WTC11 (cell line): Measurements from ENCODE around the gene TRIM59. TPM values are rescaled to one million over a fixed set of nuclear protein-coding genes. Genes with fewer than 3 reads are reported as not detected.
A peak's percentile ranks its signal among the peaks of the same experiment; 100 is the strongest.

ENCODE experiments used
- ATAC-seq: fragments of 200-7000 bp; cut with Tn5 transposase; 2 replicates; pipeline ENCODE4 v1.10.0; 2021; ENCODE audit warnings: mild to moderate bottlenecking, moderate library complexity
- CTCF ChIA-PET: fragments of 300-600 bp; sonication (Branson Sonifier 250); formaldehyde crosslinking; loops from one replicate; lab custom pipeline; 2021; ENCODE audit warnings: antibody characterized with exemption; lab: Charles Lee
- POLR2A ChIA-PET: fragments of 350-600 bp; sonication (Branson Sonifier 250); formaldehyde crosslinking; loops from one replicate; lab custom pipeline; 2021; ENCODE audit warnings: antibody characterized with exemption; lab: Charles Lee
- DNase-seq: peaks from one replicate; pipeline ENCODE4 v3.0.0; 2021; ENCODE audit warnings: low spot score
- H3K27ac Mint-ChIP-seq: 2 replicates; pipeline ENCODE4 v1.8.0; 2021; ENCODE audit warnings: mixed read lengths
- H3K27me3 Mint-ChIP-seq: 2 replicates; pipeline ENCODE4 v1.8.0; 2021; ENCODE audit warnings: low read depth, mild to moderate bottlenecking, moderate library complexity, mixed read lengths
- H3K36me3 Mint-ChIP-seq: 2 replicates; pipeline ENCODE4 v1.8.0; 2021; ENCODE audit warnings: mixed read lengths
- H3K4me1 Mint-ChIP-seq: 2 replicates; pipeline ENCODE4 v1.8.0; 2022; ENCODE audit warnings: mixed read lengths
- H3K4me3 Mint-ChIP-seq: 2 replicates; pipeline ENCODE4 v1.8.0; 2021; ENCODE audit warnings: mild to moderate bottlenecking, moderate library complexity, mixed read lengths
- H3K9me3 Mint-ChIP-seq: 2 replicates; pipeline ENCODE4 v1.8.0; 2021; ENCODE audit warnings: mixed read lengths
- CBFB ChIP-seq: sonication (generic); formaldehyde crosslinking; IDR thresholded peaks from 2 replicates; pipeline ENCODE4 v1.8.1; 2022; ENCODE audit warnings: mild to moderate bottlenecking, low read depth, missing genetic modification reagents
- E2F1 ChIP-seq: sonication (generic); formaldehyde crosslinking; IDR thresholded peaks from 2 replicates; pipeline ENCODE4 v1.8.0; 2022; ENCODE audit warnings: mild to moderate bottlenecking, missing genetic modification reagents
- E2F5 ChIP-seq: sonication (generic); formaldehyde crosslinking; IDR thresholded peaks from 2 replicates; pipeline ENCODE4 v1.8.1; 2022; ENCODE audit warnings: mild to moderate bottlenecking, moderate library complexity, missing genetic modification reagents
- FOXP1 ChIP-seq: sonication (generic); formaldehyde crosslinking; IDR thresholded peaks from 2 replicates; pipeline ENCODE4 v1.8.0; 2022; ENCODE audit warnings: missing genetic modification reagents, mild to moderate bottlenecking, moderate library complexity, borderline replicate concordance
- IRF1 ChIP-seq: sonication (generic); formaldehyde crosslinking; IDR thresholded peaks from 2 replicates; pipeline ENCODE4 v1.8.0; 2023; ENCODE audit warnings: missing genetic modification reagents
- MYBL2 ChIP-seq: sonication (generic); formaldehyde crosslinking; IDR thresholded peaks from 2 replicates; pipeline ENCODE4 v1.8.1; 2023; ENCODE audit warnings: mild to moderate bottlenecking, moderate library complexity, missing genetic modification reagents
- OVOL2 ChIP-seq: fragments of 250-450 bp; sonication (Bioruptor Pico); IDR thresholded peaks from 2 replicates; pipeline ENCODE4 v1.9.0; 2021; ENCODE audit warnings: mild to moderate bottlenecking, borderline replicate concordance
- TCF7 ChIP-seq: sonication (generic); formaldehyde crosslinking; IDR thresholded peaks from 2 replicates; pipeline ENCODE4 v1.8.0; 2022; ENCODE audit warnings: mild to moderate bottlenecking, low read depth, missing genetic modification reagents, moderate library complexity
- TEAD4 ChIP-seq: sonication (generic); formaldehyde crosslinking; IDR thresholded peaks from 2 replicates; pipeline ENCODE4 v1.8.0; 2022; ENCODE audit warnings: mild to moderate bottlenecking, missing genetic modification reagents
- USF1 ChIP-seq: sonication (generic); formaldehyde crosslinking; IDR thresholded peaks from 2 replicates; pipeline ENCODE4 v1.8.0; 2022; ENCODE audit warnings: mild to moderate bottlenecking, missing genetic modification reagents
- ZBTB21 ChIP-seq: sonication (generic); formaldehyde crosslinking; IDR thresholded peaks from 2 replicates; pipeline ENCODE4 v1.8.1; 2023; ENCODE audit warnings: mild to moderate bottlenecking, missing genetic modification reagents, borderline replicate concordance
- ZBTB43 ChIP-seq: sonication (generic); formaldehyde crosslinking; IDR thresholded peaks from 2 replicates; pipeline ENCODE4 v1.8.1; 2023; ENCODE audit warnings: mild to moderate bottlenecking, missing genetic modification reagents
- ZNF138 ChIP-seq: sonication (generic); formaldehyde crosslinking; conservative IDR thresholded peaks from 2 replicates; pipeline ENCODE4 v1.8.1; 2022; ENCODE audit warnings: mild to moderate bottlenecking, moderate library complexity, missing genetic modification reagents
- ZNF219 ChIP-seq: sonication (generic); formaldehyde crosslinking; IDR thresholded peaks from 2 replicates; pipeline ENCODE4 v1.8.0; 2023; ENCODE audit warnings: missing genetic modification reagents, mild to moderate bottlenecking, borderline replicate concordance
- ZNF263 ChIP-seq: sonication (generic); formaldehyde crosslinking; IDR thresholded peaks from 2 replicates; pipeline ENCODE4 v1.8.1; 2022; ENCODE audit warnings: low read depth, mild to moderate bottlenecking, moderate library complexity, missing genetic modification reagents
- ZNF396 ChIP-seq: fragments of 250-450 bp; sonication (Bioruptor Pico); IDR thresholded peaks from 2 replicates; pipeline ENCODE4 v1.8.0; 2021; ENCODE audit warnings: mild to moderate bottlenecking, moderate library complexity, borderline replicate concordance
- ZNF512 ChIP-seq: sonication (generic); formaldehyde crosslinking; IDR thresholded peaks from 2 replicates; pipeline ENCODE4 v1.8.1; 2022; ENCODE audit warnings: missing genetic modification reagents, borderline replicate concordance
- ZNF532 ChIP-seq: fragments of 250-450 bp; sonication (Bioruptor Pico); IDR thresholded peaks from 2 replicates; pipeline ENCODE4 v1.9.0; 2021; ENCODE audit warnings: mild to moderate bottlenecking, borderline replicate concordance
- ZNF671 ChIP-seq: fragments of 250-450 bp; sonication (Bioruptor Pico); IDR thresholded peaks from 2 replicates; pipeline ENCODE4 v1.8.0; 2021; ENCODE audit warnings: mild to moderate bottlenecking
- total RNA-seq: library from RNA; stranded (reverse); gene quantifications from 3 replicates; pipeline ENCODE4 v1.2.3, GENCODE V29; 2021

TRIM59 gene
- total RNA-seq, 1 experiment from 2014 or later, result 32.4 TPM

- H3K27me3 Mint-ChIP-seq, result peaks cover 8% of the 10 kb centered on the region; the same call in 1 of the 2 replicates
- H3K4me3 Mint-ChIP-seq, result no peak overlapping the region
- no peaks in the 10 kb centered on the region for H3K36me3 Mint-ChIP-seq
- peak overlapping the region; percentile 38 for H3K27ac Mint-ChIP-seq
- TF ChIP-seq CBFB (CRISPR knock-in tag), result no peak
- no peak for TF ChIP-seq OVOL2 (CRISPR knock-in tag)
- TF ChIP-seq IRF1 (CRISPR knock-in tag), result no peak
- peaks cover 6% of the 10 kb centered on the region for H3K4me1 Mint-ChIP-seq
- CTCF ChIA-PET, result no interaction called here
- DNase-seq (no peak), ATAC-seq (no peak)
- POLR2A ChIA-PET, result interaction anchor here (0.7 kb wide), 1 partner anchor 299 kb away, joined by 3 read pairs; no protein-coding TSS in a partner anchor
- H3K9me3 Mint-ChIP-seq, result no peaks in the 10 kb centered on the region
Observed at GRCh38 chr3:160395297-160395696, 54.3 kb downstream of the TRIM59 start.

GRCh38 chr3:160394009-160394392 is 55.6 kb downstream of the TRIM59 start:
- CTCF ChIA-PET, result interaction anchor here (0.7 kb wide), 1 partner anchor 231 kb away, joined by 4 read pairs; no protein-coding TSS in a partner anchor
- H3K27me3 Mint-ChIP-seq, result no peaks in the 10 kb centered on the region
- TF ChIP-seq MYBL2 (CRISPR knock-in tag) (no peak), ZNF396 (CRISPR knock-in tag) (no peak), USF1 (CRISPR knock-in tag) (no peak), CBFB (CRISPR knock-in tag) (no peak), TEAD4 (CRISPR knock-in tag) (no peak), FOXP1 (CRISPR knock-in tag) (no peak), ZNF138 (CRISPR knock-in tag) (no peak), ZBTB21 (CRISPR knock-in tag) (no peak), ZNF263 (no peak), ZNF532 (CRISPR knock-in tag) (no peak), TCF7 (CRISPR knock-in tag) (no peak), ZNF512 (no peak), ZNF671 (no peak), ZBTB43 (CRISPR knock-in tag) (no peak), E2F5 (no peak), ZNF219 (no peak), E2F1 (CRISPR knock-in tag) (no peak)
- TF ChIP-seq, all 79 proteins: peak for 0
- no peak overlapping the region for H3K27ac Mint-ChIP-seq
- no peak overlapping the region for H3K4me3 Mint-ChIP-seq
- POLR2A ChIA-PET, result no interaction called here
- peaks cover 6% of the 10 kb centered on the region for H3K4me1 Mint-ChIP-seq
- H3K9me3 Mint-ChIP-seq, result no peaks in the 10 kb centered on the region
- ATAC-seq (no peak), DNase-seq (no peak)
- no peaks in the 10 kb centered on the region for H3K36me3 Mint-ChIP-seq
